Measurements from ENCODE around the gene IPMK. TPM values are rescaled to one million over a fixed set of nuclear protein-coding genes. Genes with fewer than 3 reads are reported as not detected.

IPMK gene
- total RNA-seq, 4 donors from 2014 or later = 3.0 to 10.0 (median 6.3) TPM

GRCh38 chr10:58150290-58150689, 117.4 kb downstream of the IPMK start:
- no peaks in the 10 kb centered on the region for H3K4me1 ChIP-seq
- WGBS, 2 donors (ENCODE audit: low coverage in 1 of 2) = 36 to 38% methylated on average over 1 of the region's 1 CpG
- no peaks in the 10 kb centered on the region for H3K9me3 ChIP-seq
- ATAC-seq = no peak
- peaks cover 4% of the 10 kb centered on the region for H3K27me3 ChIP-seq
- H3K27ac ChIP-seq = no peak overlapping the region
- TF ChIP-seq CTCF (IDR thresholded peaks at IDR 0.05) (no peak), POLR2A (IDR thresholded peaks at IDR 0.05) (no peak), POLR2AphosphoS5 (IDR thresholded peaks at IDR 0.05) (no peak), EP300 (IDR thresholded peaks at IDR 0.05) (no peak)
- no peaks in the 10 kb centered on the region for H3K36me3 ChIP-seq
- no peak overlapping the region for H3K4me3 ChIP-seq

- TF ChIP-seq CTCF (IDR thresholded peaks at IDR 0.05) (no peak), EP300 (IDR thresholded peaks at IDR 0.05) (no peak), POLR2A (IDR thresholded peaks at IDR 0.05) (no peak), POLR2AphosphoS5 (IDR thresholded peaks at IDR 0.05) (no peak)
- no peaks in the 10 kb centered on the region for H3K9me3 ChIP-seq
- H3K27ac ChIP-seq = no peak overlapping the region
- H3K27me3 ChIP-seq = peaks cover 4% of the 10 kb centered on the region
- ATAC-seq = no peak
- no peaks in the 10 kb centered on the region for H3K36me3 ChIP-seq
- H3K4me1 ChIP-seq = no peaks in the 10 kb centered on the region
- no peak overlapping the region for H3K4me3 ChIP-seq
Observed at GRCh38 chr10:58143944-58144343, 123.8 kb downstream of the IPMK start.

Other genes starting within 250 kb of the IPMK start
- 10 to 100 TPM; 24.7 to 60.1 (median 47.6) TPM for gene CISD1, start 1.3 kb upstream of the IPMK start, total RNA-seq
- gene UBE2D1, start 67.1 kb upstream of the IPMK start, total RNA-seq = 10 to 100 TPM; 16.4 to 23.5 (median 19.0) TPM
- gene TFAM, start 117.5 kb upstream of the IPMK start, total RNA-seq = 10 to 100 TPM; 17.5 to 29.1 (median 21.2) TPM
- gene BICC1, start 245.0 kb upstream of the IPMK start, total RNA-seq = 10 to 100 TPM; 18.6 to 27.8 (median 22.5) TPM